CD4-positive, alpha-beta T cell treated with Interleukin-1 beta for 1 hour (primary cell): ENCODE measurements around the gene HOXC6.

Source experiments
- DNase-seq, 2 donors: peaks; one replicate each; pipeline ENCODE4 v3.0.0-alpha.2; 2020 to 2022

Gene HOXC6

GRCh38 chr12:54044425-54045103 lies 16.3 kb downstream of the HOXC6 start:
- DNase-seq: no peak

GRCh38 chr12:54045401-54045800 lies 17.2 kb downstream of the HOXC6 start:
- DNase-seq: no peak

GRCh38 chr12:54045868-54046521 lies 17.8 kb downstream of the HOXC6 start:
- DNase-seq: no peak

GRCh38 chr12:54046809-54047159 lies 18.5 kb downstream of the HOXC6 start:
- DNase-seq: no peak

GRCh38 chr12:54047160-54047963 lies 19.1 kb downstream of the HOXC6 start:
- DNase-seq: no peak

- no peak for DNase-seq
These were observed 19.7 kb downstream of the HOXC6 start for GRCh38 chr12:54047964-54048303.

GRCh38 chr12:54048406-54049093 lies 20.3 kb downstream of the HOXC6 start:
- no peak for DNase-seq

- DNase-seq: no peak
These were observed 20.9 kb downstream of the HOXC6 start for GRCh38 chr12:54049108-54049507.

GRCh38 chr12:54050482-54050810 lies 22.2 kb downstream of the HOXC6 start:
- no peak for DNase-seq

- DNase-seq: no peak
These were observed 23.0 kb downstream of the HOXC6 start for GRCh38 chr12:54051026-54051842.

GRCh38 chr12:54051874-54052437 lies 23.7 kb downstream of the HOXC6 start:
- DNase-seq: no peak

- DNase-seq: no peak
These were observed 24.3 kb downstream of the HOXC6 start for GRCh38 chr12:54052438-54053002.

- peak; percentile 39 to 55 for DNase-seq
These were observed 24.9 kb downstream of the HOXC6 start for GRCh38 chr12:54053003-54053750.

GRCh38 chr12:54053751-54054741 lies 25.8 kb downstream of the HOXC6 start, which contains the start of gene HOXC4:
TSS of gene HOXC4 (plus strand) at chr12:54053835. CDS start at chr12:54053923, 88 bp downstream.
- DNase-seq: peak; percentile 39 to 46

- DNase-seq: no peak
These were observed 26.5 kb downstream of the HOXC6 start for GRCh38 chr12:54054742-54055194.

- no peak for DNase-seq
These were observed 27.3 kb downstream of the HOXC6 start for GRCh38 chr12:54055552-54055951.

- DNase-seq: no peak
These were observed 27.9 kb downstream of the HOXC6 start for GRCh38 chr12:54056110-54056509.

GRCh38 chr12:54058128-54058768 lies 30.0 kb downstream of the HOXC6 start:
- no peak for DNase-seq

- DNase-seq: no peak
These were observed 31.4 kb downstream of the HOXC6 start for GRCh38 chr12:54059668-54060067.
